HFFc6 (cell line): ENCODE measurements around the gene SLC39A11. TPM values are rescaled to one million over a fixed set of nuclear protein-coding genes. Genes with fewer than 3 reads are reported as not detected.

Source experiments
- DNase-seq: peaks from one replicate; pipeline ENCODE4 v3.0.0-alpha.2; 2018
- H3K27ac Mint-ChIP-seq: 2 replicates; pipeline ENCODE4 v1.8.0; 2020; ENCODE audit warnings: mild to moderate bottlenecking, mixed read lengths
- H3K27me3 Mint-ChIP-seq: 2 replicates; pipeline ENCODE4 v1.8.0; 2021; ENCODE audit warnings: mild to moderate bottlenecking, moderate library complexity, mixed read lengths; ENCODE audit not compliant: insufficient read depth
- H3K36me3 Mint-ChIP-seq: 2 replicates; pipeline ENCODE4 v1.8.0; 2021; ENCODE audit warnings: low read depth, mixed read lengths
- H3K4me1 Mint-ChIP-seq: 2 replicates; pipeline ENCODE4 v1.8.0; 2020; ENCODE audit warnings: low read depth, mixed read lengths
- H3K4me3 Mint-ChIP-seq: 2 replicates; pipeline ENCODE4 v1.8.0; 2020; ENCODE audit warnings: mild to moderate bottlenecking, moderate library complexity, mixed read lengths
- H3K9me3 Mint-ChIP-seq: 2 replicates; pipeline ENCODE4 v1.8.0; 2020; ENCODE audit warnings: mild to moderate bottlenecking, mixed read lengths
- CTCF ChIP-seq: fragments of 200-600 bp; sonication (generic); IDR thresholded peaks from 2 replicates; pipeline ENCODE4 v1.5.0; 2021; ENCODE audit warnings: antibody characterized with exemption, mild to moderate bottlenecking
- total RNA-seq, 6 experiments: library from RNA; stranded (reverse); fragmentation: NEBNext Ultra II Directional; extraction: Animal tissue kit (Norgen Biotek cat#: 25700); gene quantifications; 2 replicates in 1 of 6; 3 replicates in 5 of 6; pipeline ENCODE4 v1.2.3, GENCODE V29; 2021

The SLC39A11 gene
- total RNA-seq, 6 experiments from 2014 or later: 29.7 to 40.6 (median 34.9) TPM

GRCh38 chr17:72876413-72876812 is 216.1 kb downstream of the SLC39A11 start:
- Mint-ChIP-seq H3K36me3 (peaks cover 54% of the 10 kb centered on the region), H3K27me3 (peaks cover 2% of the 10 kb centered on the region; the same call in 1 of the 2 replicates), H3K4me3 (no peak overlapping the region), H3K27ac (no peak overlapping the region), H3K9me3 (peaks cover 37% of the 10 kb centered on the region), H3K4me1 (peaks cover 18% of the 10 kb centered on the region)
- no peak for DNase-seq
- TF ChIP-seq CTCF: no peak

- Mint-ChIP-seq H3K4me1 (peaks cover 15% of the 10 kb centered on the region), H3K27ac (no peak overlapping the region), H3K4me3 (no peak overlapping the region), H3K27me3 (peaks cover 2% of the 10 kb centered on the region), H3K9me3 (peaks cover 34% of the 10 kb centered on the region), H3K36me3 (peaks cover 52% of the 10 kb centered on the region)
- TF ChIP-seq CTCF: no peak
- DNase-seq: no peak
These were observed 217.1 kb downstream of the SLC39A11 start for GRCh38 chr17:72875361-72875760.

GRCh38 chr17:72872396-72872795 is 220.1 kb downstream of the SLC39A11 start:
- no peak for DNase-seq

GRCh38 chr17:72870367-72870985 is 222.0 kb downstream of the SLC39A11 start:
- no peak for DNase-seq
- Mint-ChIP-seq H3K36me3 (peaks cover 12% of the 10 kb centered on the region; the same call in 1 of the 2 replicates), H3K27me3 (no peaks in the 10 kb centered on the region; the same call in 1 of the 2 replicates), H3K4me3 (no peak overlapping the region), H3K9me3 (no peaks in the 10 kb centered on the region), H3K4me1 (no peaks in the 10 kb centered on the region), H3K27ac (no peak overlapping the region)
- no peak for TF ChIP-seq CTCF

More at GRCh38 chr17:72872396-72872795, 220.1 kb downstream of the SLC39A11 start:
- Mint-ChIP-seq H3K27me3 (peaks cover 2% of the 10 kb centered on the region), H3K36me3 (peaks cover 27% of the 10 kb centered on the region), H3K4me3 (no peak overlapping the region), H3K27ac (no peak overlapping the region), H3K9me3 (peaks cover 12% of the 10 kb centered on the region), H3K4me1 (no peaks in the 10 kb centered on the region)
- TF ChIP-seq CTCF: no peak

GRCh38 chr17:72869630-72870029 is 222.9 kb downstream of the SLC39A11 start:
- no peaks in the 10 kb centered on the region; the same call in none of the 2 replicates for H3K27me3 Mint-ChIP-seq
- H3K4me3 Mint-ChIP-seq: no peak overlapping the region
- peaks cover 12% of the 10 kb centered on the region; the same call in 1 of the 2 replicates for H3K36me3 Mint-ChIP-seq
- peaks cover 3% of the 10 kb centered on the region; the same call in 1 of the 2 replicates for H3K4me1 Mint-ChIP-seq
- no peak for TF ChIP-seq CTCF
- H3K9me3 Mint-ChIP-seq: no peaks in the 10 kb centered on the region
- no peak for DNase-seq
- no peak overlapping the region for H3K27ac Mint-ChIP-seq
